NCI-H2196 (cell line): Measurements from ENCODE around the gene MALRD1.
"Not testable (repeated sequence)": the region's sequence is repeated elsewhere in the genome, so short reads cannot be mapped to it uniquely, and the experiment has no call there.

Experiments
- DNase-seq: peaks from one replicate; lab custom pipeline; 2025; ENCODE audit not compliant: unreplicated experiment; lab: John Stamatoyannopoulos, UW

The MALRD1 gene

DNA sequence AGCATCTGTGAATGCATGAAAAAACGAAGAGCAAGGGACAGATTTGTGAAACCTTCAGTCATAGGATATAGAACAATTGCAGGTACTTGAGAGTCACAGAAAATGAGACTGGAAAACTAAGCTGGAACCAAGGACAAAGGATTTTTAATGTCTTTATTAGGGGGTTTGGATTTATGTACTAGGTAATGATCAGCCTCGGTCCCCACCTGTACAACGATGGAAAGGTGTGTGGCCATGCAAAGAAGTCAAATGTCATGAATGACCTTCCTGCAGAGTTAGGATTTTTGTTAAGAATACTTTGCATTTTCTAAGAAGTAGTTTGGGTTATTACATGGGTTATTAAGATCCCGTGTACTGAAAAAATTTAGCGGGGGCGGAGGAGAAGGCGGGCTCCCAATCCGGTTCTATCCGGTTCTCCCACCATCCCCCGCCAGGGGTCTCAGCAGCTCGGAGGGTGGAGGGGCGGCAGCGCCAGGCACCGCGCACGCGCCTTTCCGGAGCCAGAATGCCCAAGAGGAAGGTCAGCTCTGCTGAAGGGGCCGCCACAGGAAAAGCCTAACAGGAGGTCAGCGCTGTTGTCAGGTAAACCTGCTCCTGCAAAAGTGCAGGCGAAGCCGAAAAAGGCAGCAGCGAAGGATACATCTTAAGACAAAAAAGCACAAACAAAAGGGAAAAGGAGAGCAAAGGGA is 440.1 kb downstream of the MALRD1 start:
- DNase-seq = no peak

DNA sequence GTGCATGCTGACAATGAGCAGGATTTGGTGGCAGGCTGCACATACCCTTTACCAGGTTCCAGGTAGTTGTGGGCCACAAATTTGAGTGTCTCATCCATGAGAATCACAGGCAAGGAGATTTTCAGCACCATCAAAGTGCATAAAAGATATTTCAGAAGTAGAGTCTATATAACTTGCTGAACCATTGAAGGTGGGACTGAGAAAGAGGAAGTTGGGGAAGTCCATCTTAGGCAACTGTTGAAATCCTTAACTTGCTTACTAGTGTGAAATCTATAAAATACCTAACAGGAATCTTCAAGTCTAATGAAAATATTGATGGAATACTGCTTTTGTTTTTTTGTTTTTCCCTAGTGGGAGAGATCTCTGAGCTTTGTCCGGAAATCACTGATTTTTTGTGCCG is 442.6 kb downstream of the MALRD1 start:
- DNase-seq = no peak

DNA sequence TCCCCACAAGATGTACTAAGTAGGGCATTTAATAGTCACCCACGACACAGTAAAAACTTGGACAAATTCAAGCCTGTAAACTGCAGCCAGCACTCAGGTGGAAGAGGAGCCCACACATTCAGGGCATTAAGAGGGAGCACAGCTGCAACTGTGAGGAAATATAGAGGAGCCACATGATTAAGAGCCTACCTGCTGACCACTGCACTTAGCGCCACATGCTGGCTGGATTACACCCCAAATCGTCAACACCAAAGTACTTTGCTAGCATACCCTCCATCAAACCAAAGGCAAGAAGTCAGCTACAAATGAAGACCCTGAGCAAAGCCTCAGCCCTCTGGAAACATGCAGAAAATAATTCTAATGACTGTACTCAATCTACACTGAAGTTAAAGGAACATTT is 445.3 kb downstream of the MALRD1 start:
- DNase-seq = no peak

DNA sequence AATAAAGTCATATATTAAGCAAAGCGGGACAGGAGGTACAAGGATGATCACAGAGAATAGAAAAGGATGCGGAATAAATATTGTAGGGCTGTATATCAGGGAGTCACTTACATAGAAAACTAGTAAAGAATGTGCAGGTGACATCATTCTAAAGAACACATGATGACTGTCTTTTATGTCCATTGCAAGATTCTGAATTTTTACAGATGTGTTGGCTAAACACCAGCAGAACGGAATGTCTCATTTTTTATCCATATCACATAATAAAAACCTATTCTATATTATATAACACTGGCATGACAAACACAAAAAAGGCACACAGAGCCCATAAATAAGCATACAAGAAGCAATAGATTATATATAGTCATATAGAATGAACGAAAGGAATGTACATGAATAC is 448.4 kb downstream of the MALRD1 start:
- DNase-seq = no peak

DNA sequence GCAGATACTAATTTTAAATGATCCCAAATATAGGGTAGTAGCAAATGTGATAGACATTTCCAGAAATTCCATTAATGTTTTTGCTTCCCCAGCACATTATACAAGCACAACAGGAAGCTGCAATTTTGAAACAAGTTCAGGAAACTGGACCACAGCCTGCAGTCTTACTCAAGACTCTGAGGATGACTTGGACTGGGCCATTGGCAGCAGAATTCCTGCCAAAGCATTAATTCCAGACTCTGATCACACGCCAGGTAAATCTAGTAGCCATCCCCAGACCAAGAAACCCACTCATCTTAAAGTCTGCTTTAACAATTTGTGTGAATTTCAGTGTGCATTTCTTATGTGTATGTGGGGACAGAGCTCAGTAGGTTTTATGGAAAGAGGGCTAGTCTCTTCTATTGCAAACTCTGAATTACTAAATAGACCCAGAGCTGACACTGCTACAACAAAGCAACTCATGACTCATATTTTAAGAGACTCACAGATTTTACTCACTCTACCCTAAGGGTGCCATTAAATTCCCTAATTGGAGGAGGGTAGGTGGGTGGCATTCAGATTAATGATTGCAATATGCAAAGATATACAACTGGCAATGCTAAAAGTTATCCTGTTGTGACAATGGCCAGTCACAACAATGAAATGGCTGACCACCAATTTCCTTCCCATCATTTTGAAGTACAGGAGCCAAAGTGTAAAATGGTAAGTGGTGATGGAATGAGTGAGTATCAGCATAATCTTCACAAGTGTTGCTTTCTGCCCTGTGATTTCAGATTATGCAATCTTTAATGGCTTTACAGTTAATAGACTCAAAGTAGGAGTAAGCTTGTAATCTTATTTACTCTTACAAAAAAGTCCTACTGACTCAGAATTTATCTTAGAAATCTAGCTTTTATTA is 450.0 kb downstream of the MALRD1 start:
- no peak for DNase-seq

DNA sequence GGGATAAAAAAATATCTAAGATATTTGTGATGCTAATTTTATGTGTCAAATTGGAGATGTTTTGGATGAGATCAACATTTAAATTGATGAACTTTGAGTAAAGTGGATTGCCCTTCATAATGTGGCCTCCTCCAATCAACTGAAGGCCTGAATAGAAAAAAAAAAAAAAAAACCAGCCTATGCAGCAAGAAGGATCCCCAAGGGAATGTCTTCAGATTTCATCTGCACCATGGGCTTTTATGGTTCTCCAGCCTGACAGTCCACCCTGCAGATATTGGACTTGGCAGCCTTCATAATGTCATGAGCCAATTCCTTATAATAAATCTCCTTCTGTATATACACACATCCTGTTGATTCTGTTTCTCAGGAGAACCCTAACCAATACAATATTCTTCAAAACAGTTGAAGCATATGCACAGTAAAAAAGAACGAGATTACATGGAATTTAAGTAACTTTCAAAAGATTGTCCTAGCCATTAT is 450.7 kb downstream of the MALRD1 start:
- no peak for DNase-seq

DNA sequence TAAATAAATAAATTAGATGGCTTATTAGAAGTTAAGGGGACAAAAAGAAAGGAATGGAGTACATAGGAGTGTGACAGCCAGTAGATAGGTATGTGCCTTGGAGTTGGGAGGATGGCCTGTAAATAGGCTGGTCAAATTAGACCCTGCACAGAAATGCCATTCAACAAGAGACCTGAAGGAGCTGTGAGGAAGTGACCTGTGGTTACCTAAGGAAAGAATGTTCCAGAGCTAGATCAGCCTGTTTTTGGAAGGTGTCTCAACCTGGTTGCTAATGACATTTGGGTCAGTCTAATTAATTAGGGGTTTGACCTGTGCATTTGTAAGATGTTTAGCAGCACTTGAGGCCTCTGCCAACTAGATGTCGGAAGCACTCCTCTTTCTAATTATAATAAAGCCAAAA is 452.4 kb downstream of the MALRD1 start:
- DNase-seq = no peak

DNA sequence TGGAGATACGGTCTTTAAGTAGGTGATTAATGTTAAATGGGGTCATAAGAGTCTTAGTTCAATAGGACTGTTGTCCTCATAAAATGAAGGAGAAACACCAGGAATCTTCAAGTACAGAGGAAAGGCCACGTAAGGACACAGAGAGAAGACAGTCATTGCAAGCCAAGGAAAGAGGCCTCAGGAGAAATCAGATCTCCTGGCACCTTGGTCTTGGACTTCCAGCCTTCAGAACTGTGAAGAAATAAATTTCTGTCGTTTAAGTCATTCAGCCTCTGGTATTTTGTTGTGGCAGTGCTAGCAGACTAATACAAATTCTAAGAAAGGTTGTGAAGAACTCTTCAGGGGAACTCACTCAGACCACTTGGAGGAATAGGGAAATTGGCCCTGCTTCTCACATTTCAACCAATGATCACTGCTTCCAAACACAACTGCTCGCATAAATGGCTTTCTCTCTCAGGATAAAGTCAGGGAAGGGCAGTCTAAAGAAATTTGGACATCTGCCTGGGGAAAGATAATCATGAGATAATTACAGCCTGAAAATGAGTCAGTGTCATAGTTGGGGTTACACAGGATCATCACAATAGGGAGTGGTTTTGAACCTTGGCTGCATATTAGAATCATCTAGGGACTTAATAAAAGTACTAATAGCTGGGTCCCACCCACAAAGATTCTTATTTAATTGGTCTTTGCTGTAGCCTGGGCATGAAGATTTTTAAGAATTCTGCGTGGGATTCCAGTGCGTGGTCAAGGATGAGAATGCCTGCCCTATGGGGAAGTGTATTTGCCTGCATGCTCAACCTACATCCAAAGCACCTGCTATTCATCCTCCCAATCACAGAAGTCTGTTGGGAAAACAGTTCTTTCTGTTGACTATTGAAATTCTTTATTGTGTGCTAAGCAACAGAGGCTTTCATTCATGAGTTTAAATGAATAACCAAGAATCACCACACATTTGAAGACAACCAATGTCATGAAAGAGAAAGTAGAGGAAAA is 457.0 kb downstream of the MALRD1 start:
- no peak for DNase-seq

DNA sequence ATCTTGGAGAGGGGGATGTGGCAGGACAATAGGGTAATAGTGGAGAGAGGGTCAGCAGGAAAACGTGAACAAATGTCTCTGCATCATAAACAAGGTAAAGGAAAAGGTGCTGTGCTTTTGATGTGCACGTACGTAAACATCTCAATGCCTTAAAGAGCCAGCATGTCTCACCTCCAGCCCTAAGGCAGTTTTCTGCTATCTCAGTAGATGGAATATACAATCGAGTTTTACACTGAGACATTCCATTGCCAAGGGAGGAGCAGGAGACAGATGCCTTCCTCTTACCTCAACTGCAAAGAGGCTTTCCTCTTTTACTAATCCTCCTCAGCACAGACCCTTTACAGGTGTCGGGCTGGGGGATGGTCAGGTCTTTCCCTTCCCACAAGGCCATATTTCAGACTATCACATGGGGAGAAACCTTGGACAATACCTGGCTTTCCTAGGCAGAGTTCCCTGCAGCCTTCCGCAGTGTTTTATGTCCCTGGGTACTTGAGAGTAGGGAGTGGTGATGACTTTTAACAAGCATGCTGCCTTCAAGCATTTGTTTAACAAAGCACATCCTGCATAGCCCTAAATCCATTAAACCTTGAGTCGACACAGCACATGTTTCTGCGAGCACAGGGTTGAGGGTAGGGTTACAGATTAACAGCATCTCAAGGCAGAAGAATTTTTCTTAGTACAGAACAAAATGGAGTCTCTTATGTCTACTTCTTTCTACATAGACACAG is 461.6 kb downstream of the MALRD1 start:
- not testable (repeated sequence) for DNase-seq

DNA sequence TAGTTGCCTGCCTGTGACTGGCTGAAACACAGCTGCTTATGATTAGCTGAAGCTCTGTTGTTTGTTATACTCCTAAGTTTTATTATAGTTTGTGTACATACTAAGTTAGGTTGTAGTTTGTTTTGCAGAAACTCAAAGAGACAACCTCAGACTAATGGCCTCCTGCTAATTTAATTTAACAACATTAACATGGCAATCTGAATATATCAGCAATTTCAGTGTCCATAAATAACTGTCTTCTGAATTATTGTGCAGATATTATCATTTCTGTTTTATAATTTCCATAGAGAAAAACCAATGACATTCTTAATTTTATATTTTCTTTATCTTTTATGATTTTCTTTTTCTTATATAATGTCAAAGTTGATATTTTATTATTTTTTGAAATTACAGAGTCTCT is 469.5 kb downstream of the MALRD1 start:
- DNase-seq = no peak

DNA sequence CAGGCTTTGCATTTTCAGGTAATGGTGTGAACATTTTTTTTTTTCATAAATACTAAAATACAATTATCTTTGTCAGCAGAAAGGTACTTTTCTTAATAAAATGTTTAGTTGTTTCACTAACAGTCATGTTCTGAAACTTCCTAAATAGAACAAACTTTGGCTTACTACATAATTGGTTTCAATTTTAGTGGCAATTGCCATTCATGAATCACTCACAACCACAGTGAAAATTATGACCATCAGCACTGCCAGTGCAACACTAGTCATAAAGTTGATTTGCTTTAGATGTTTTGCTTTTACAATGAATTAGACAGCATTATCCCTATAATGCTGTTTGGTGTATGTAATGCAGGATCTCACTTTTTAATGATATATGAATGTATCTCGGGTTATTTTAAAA is 470.0 kb downstream of the MALRD1 start:
- no peak for DNase-seq

DNA sequence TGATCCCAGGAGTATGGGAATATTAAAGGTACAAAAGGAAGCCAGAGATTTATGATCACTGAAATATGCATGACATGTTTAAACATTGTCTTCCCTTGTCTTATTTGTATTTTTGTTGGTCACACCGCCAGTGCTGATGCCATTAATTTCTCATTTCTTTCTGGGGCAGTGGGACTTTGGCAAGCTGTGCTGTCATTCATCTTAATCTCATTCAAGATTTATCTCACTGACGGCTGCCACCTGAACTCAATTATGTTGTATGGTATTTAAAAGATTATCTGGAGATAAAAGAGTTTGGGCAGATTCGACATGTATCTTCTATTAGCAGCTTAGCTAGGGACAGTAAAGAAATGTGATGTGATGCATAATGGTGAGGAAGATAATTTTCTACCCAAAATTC is 482.7 kb downstream of the MALRD1 start:
- DNase-seq = no peak

DNA sequence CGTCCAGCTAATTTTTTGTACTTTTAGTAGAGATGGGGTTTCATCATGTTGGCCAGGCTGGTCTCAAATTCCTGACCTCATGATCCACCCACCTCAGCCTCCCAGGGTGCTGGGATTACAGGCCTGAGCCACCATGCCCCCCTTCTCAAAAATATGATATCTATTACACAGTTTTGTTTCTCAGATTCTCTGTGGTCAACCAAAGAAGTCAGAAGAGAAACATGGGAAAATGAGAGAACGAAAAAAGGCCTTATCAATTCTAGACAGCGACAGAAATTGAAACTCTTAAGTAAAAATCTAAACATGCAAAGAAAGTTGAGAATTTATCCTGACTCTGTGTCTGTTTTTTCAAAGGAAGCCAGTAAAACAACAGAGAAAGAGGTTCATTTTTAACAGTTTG is 483.8 kb downstream of the MALRD1 start:
- no peak for DNase-seq

DNA sequence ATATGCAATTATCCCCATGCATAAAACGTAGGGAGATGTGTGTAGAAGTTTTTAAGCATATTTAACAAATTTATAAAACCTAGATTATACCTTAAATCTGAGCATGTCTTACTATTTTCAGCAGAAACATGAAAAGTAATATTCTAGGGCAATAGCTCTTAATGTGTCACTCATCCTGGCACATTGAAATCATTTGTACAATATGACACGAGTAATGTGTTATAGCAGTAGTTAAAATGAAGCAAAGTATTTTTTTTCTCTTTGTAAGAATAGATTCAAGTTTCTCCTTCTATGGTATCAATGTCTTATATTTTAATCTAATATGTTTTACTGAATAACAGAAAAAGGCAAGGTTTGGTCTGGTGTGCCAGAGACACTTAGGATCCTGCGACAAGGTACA is 492.7 kb downstream of the MALRD1 start:
- no peak for DNase-seq

DNA sequence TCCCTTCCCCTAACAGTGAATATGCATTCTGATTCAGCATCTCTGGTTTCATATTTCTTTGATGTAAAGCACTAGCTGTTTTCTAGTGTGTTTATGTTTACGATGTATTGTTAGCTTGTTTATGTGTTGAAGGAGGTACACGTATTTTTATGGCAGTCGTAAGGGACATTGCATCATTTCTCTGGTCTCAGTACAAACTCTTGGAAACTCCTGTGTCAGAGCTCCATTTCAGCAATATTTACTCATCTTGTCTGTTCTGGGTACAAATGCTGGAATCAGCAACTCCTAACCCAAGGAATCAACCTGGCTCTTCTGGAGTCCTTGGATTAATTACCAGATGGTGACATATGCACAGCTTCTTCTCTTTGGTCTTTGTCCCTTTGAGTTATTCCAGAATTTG is 497.6 kb downstream of the MALRD1 start:
- no peak for DNase-seq

DNA sequence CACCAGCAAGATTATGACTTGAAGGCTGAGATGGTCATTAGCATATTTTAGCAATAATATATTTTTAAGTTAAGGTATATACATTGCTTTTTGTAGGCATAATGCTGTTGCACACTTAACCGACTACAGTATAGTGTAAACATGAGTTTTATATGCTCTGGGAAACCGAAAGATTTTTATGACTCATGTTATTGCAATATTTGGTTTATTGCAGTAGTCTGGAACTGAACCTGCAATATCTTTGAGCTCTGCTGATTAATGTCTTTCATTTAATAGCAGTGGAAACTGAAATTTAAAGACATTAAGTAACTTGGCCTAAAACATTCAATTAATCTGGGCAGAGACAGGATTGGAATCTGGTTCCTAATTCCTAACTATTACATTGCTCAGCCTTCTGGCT is 500.9 kb downstream of the MALRD1 start:
- DNase-seq = no peak

DNA sequence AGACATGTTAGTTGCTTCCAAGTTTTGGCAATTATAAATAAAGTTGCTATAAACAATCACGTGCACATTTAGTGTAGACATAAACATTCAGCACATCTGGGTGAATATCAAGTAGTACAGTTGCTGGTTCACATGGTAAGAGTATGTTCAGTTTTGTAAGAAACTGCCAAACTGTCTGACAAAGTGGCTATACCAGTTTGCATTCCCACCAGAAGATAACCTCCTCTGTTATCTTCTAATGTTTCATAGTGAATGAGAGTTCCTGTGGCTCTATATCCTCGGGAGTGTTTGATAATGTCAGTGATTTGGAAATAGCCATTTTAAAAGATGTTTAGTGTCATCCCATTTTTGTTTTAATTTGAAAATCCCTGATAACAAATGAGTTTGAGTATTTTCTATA is 508.1 kb downstream of the MALRD1 start:
- no peak for DNase-seq

DNA sequence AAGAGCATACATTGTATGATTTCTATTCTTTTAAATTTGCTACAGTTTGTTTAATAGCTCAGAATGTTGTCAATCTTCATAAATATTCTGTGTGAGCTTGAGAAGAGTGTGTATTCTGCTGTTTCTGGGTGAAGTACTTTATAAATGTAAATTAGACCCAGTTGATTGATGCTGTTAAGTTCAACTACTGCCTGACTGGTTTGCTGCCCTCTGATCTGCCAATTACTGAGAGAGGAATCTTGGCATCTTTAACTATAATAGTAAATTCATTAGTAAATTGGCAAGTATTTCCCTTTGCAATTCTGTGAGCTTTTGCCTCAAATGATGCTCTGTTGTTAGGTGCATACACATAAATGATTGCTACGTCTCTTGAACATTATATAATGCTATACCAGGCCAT is 512.6 kb downstream of the MALRD1 start:
- DNase-seq = no peak

DNA sequence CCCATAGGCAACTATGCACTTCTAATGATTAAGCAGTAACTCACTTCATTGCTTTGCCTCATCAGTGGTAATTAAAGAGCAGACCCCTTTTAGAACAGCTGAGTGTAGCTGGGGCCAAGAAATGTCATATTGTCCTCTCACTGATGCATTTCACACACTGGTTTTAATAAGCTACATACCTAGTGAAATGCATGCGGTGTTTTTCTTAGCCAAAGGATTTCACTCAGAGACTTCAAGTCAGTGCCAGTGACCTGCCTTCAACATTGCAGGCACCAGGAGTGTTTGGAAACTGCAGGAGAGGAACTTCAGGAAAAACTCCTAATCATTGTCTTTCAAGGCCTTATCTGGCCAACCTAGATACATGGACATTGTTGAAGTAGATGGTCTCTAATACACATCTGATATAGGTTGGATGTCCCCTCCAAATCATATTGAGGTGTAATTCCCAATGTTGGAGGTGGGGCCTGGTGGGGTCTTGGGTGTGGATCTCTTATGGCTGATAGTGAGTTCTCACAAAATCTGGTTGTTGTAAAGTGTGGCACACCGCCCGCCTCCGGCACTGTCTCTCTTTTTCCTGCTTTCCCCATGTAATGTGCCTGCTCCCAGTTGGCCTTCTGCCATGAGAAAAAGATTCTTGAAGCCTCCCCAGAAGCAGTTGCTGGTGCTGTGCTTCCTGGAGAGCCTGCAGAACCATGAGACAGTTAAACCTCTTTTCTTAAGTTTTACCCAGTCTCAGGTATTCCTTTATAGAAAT is 515.0 kb downstream of the MALRD1 start:
- no peak for DNase-seq

DNA sequence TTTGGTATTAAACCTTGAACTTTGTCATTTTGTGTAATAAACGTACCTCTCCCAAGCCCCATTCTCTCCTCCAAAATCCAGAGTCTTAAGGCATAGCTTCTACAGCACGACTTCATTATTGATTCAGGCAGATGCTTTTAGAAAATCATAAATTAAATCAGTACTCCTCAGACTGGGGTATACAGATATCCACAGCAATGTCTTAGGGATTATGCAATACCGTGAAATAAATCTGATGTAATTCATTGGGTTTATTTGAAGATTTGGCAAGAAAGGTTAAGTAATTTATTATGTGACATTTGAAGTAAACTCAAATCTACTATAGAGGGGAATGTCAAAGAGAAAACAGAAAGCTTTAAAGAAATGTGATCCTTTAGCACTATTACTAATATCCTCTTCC is 521.5 kb downstream of the MALRD1 start:
- DNase-seq = no peak
